HG03196 (cell line): ENCODE results near the gene TMEM69.
"Not testable (repeated sequence)": the region's sequence is repeated elsewhere in the genome, so short reads cannot be mapped to it uniquely, and the experiment has no call there.

Experiments
- ATAC-seq: cut with Tn5 transposase; IDR thresholded peaks from one replicate; pipeline ENCODE4 v1.9.1; 2021; ENCODE audit not compliant: unreplicated experiment

The TMEM69 gene, protein sequence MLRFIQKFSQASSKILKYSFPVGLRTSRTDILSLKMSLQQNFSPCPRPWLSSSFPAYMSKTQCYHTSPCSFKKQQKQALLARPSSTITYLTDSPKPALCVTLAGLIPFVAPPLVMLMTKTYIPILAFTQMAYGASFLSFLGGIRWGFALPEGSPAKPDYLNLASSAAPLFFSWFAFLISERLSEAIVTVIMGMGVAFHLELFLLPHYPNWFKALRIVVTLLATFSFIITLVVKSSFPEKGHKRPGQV

GRCh38 chr1:45687754-45688740 is at the start of gene TMEM69:
TMEM69 (plus strand) TSS chr1:45688181; CDS start chr1:45691069, 2,888 bp downstream.
- peak; percentile 31 for ATAC-seq

GRCh38 chr1:45640293-45640692 is 47.7 kb upstream of the TMEM69 start:
- ATAC-seq = no peak

GRCh38 chr1:45643321-45643720 is 44.7 kb upstream of the TMEM69 start:
- ATAC-seq = no peak

- no peak for ATAC-seq
Measured at GRCh38 chr1:45643978-45644377, 44.0 kb upstream of the TMEM69 start.

DNA sequence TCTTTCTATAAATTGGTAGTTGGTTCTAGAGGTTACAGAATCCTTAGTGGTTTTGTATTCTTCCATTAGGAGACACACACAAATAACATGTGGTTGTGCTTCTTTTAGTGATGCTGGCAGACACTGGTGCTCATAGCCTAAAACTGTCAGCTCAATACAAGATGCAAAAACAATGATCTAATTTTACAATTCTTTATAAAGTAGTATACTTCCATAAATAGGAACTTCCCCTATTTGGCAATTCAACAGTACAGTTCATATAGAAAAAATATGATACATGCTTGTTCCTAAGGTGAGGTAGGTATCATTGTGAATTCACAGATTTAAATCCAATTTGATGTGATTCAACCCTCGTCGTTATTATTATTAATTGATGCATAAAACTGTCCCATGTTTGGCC is 43.3 kb upstream of the TMEM69 start:
- no peak for ATAC-seq

- no peak for ATAC-seq
Measured at GRCh38 chr1:45647248-45648021, 40.5 kb upstream of the TMEM69 start.

DNA sequence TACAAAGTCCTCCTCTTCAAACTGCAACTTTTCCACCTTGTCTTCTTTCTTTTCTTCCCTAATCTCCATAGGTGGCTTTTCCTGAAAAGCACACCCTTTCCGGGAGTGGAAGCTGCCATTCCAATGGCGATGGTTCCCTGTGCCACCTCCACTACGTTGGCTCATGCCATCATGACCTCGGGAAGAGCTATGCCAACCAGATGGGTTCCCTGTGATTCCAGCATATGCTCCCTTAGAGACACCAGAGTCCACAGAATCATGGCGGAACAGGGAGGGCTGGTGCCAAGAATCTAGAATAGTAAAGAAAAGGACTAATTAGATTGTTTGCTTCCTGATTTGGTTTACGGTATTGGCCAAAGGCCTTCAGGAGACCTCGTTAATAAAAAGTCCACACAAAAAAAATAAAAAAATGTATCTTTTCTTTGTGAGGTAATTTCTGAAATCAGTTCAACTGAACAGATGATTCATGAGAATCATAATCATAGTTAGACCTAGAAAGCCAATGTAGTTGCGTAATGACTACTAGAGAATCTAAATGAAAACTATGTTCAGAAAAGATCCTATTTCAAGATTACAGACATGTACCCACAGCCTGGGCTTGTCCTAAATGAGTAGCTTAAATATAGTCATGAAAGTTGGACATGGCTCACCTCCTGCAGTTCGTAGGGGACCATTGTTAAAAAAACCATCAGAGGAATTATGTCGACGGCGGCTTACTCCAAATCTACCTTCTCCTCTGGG is 33.3 kb upstream of the TMEM69 start:
- ATAC-seq = no peak

GRCh38 chr1:45656573-45657226 is 31.3 kb upstream of the TMEM69 start:
- no peak for ATAC-seq

DNA sequence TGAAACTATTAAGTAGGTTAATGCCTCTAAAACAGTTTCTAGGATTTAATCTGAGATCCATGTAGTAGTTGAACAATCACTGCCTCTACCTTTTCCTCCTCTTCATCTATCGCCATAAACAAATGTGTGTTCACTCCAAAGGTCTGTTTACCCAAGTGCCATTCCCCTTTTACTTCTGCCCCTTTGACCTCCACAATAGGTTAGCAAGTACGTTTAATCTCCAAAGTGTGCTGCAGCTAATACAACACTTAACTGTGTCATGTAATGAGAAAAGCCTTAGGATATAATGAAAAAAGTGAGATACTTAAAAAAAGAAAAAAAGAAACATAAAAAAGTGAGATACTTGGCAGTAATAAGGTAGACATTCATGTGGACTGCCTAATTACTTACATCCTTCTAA is 29.8 kb upstream of the TMEM69 start:
- no peak for ATAC-seq

DNA sequence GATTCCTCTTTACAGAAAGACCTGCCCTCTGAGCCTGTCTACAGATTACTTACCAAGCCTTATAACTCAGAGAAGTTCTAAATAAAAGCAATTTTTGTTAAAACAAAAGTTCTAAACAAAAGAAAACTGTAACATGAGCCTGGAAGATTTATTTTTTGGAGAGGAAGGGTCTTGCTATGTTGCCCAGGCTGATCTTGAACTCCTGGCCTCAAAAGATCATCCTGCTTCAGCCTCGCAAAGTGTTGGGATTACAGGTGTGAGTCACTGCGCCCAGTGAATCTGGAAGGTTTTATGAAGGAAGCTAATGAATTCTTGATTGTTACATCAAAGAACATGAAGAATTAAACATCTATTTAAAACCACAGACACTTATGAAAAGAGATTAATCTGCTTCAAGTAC is 28.8 kb upstream of the TMEM69 start:
- ATAC-seq = no peak

DNA sequence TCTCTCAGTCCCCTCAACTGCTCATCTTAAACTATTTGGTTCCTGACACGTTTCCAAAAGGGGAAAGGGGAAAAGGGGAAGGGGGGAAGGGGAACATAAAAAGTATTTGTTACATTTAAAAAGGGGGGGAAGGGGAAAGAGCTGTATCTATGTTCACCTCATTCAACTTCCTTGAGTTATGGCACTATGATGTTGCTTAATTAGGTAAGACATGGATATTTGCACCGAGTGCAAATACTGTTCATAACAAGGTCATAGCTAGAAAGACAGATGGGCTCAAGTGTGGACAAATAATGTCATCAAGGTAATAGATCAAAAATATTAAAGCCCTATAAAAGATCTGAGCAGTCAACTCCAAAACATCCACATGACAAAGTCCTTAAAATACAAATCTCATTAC is 27.6 kb upstream of the TMEM69 start:
- ATAC-seq = no peak

- no peak for ATAC-seq
Measured at GRCh38 chr1:45666836-45667235, 21.1 kb upstream of the TMEM69 start.

- ATAC-seq = no peak
Measured at GRCh38 chr1:45667321-45668111, 20.5 kb upstream of the TMEM69 start.

- ATAC-seq = no peak
Measured at GRCh38 chr1:45668526-45668925, 19.5 kb upstream of the TMEM69 start.

DNA sequence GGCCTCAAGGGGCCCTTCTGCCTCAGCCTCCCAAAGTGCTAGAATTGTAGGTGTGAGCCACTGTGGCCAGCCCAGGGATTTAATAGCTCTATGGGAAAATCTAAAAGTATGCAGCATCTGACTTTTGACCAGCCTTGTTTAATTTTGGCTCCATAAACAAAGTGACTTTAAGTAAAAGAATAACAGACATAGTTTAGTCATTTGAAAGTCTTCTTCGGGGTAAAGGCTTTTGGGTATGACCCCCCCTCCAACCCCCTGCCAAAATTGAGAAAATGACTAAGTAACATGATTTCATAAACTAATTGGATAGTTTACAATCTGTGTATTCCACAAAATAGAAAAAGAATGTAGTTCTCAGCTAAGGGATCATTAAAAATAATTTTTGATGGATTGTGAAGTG is 18.6 kb upstream of the TMEM69 start:
- no peak for ATAC-seq

DNA sequence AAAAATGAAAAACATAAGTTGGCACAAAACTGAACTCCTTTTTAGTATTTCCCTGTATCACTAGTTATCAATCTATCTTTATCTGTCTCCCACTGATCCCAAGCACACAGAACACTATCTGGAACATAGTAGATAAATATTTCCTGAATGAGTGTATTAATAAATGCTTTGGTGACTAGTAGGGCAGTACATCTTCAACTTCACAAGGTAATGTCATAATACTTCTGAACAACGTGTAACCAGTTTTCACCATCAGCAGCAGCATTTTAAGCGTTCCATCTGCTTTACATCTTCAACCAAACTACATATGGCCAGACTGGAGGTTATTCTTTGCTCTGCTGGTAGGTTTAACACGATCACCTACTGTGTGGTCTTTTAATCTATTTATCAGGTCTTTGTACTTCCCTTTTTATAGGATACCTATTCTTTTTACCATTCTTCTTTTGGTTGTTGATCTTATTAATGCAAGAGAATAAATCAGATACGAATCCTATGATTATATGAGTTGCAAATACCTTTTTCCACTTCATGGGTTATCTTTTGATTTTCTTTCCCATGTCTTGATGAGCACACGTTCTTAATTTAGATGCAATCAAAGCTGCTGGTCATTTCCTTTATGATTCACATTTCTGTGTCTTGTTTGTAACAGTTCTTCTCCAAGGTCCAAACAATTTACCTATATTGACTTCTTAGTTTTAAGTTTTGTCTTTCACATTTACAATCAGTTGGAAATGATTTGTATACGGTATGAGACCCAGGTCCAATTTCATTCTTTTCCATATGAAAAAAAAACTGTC is 17.9 kb upstream of the TMEM69 start:
- no peak for ATAC-seq

DNA sequence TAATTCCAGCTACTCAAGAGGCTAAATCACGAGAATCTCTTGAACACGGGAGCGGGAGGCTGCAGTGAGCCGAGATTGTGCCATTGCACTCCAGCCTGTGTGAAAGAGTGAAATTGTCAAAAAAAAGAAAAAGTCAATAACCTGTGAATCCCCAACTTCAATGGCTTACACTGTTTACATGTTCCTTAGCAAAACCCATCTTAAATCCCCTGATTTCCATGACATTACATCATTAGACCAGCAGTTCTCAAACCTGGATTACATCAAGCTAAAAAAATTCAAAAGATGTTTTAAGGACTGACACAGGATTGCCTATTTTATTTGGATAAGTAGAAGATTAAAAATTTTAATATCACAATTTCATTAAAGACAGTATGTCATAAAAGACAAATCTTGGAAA is 14.0 kb upstream of the TMEM69 start:
- no peak for ATAC-seq

DNA sequence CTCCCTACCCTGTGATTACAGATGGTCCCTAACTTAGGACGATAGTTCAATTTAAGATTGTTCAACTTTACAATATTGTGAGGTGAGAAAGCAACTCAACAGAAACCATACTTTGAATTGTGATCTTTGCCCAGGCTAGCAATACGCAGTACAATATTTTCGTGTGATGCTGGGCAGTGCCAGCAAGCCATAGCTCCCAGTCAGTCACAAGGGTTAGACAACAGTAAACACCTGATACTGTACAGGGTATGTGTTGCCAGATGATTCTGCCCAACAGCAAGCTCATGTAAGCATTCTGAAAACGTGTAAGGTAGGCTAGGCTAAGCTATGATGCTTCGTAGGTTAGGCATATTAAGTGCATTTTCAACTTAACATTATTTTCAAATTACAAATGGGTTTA is 13.5 kb upstream of the TMEM69 start:
- no peak for ATAC-seq

DNA sequence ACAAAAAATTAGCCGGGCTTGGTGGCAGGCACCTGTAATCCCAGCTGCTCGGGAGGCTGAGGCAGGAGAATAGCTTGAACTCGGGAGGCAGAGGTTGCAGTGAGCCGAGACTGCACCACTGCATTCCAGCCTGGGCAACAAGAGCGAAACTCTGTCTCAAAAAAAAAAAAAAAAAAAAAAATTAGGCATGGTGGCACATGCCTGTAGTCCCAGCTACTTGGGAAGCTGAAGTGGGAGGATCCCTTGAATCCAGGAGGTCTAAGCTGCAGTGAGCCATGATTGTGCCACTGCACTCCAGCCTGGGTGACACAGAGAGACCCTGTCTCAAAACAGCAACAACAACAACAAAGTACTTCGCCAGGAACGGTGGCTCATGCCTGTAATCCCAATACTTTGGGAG is 11.4 kb upstream of the TMEM69 start:
- ATAC-seq = not testable (repeated sequence)
